Measurements from ENCODE around the gene FUCA1. TPM values are rescaled to one million over a fixed set of nuclear protein-coding genes. Genes with fewer than 3 reads are reported as not detected.

Gene FUCA1
- total RNA-seq, 4 donors from 2014 or later = 8.1 to 15.4 (median 12.4) TPM

- no peak for DNase-seq
- no peak overlapping the region for H3K4me3 ChIP-seq
- TF ChIP-seq CTCF (IDR thresholded peaks at IDR 0.05 in 4 of 5, conservative IDR thresholded peaks at IDR 0.05 in 1 of 5) = no peak
- no peak for TF ChIP-seq POLR2A (IDR thresholded peaks at IDR 0.05)
- no peaks in the 10 kb centered on the region for H3K27me3 ChIP-seq
- peaks cover 0 to 67% of the 10 kb centered on the region in 2 donors for H3K36me3 ChIP-seq
- no peak overlapping the region for H3K27ac ChIP-seq
- peaks cover 13 to 15% of the 10 kb centered on the region in 2 donors for H3K4me1 ChIP-seq
- no peak for ATAC-seq
- no peaks in the 10 kb centered on the region for H3K9me3 ChIP-seq
- intact Hi-C loops (cut with DNase I; ENCODE audit: low total_unique reads) = no loop called here
- in situ Hi-C loops (cut with MboI; ENCODE audit: low sequenced_read_pairs in 4 of 4) = loop anchor here in 1 of 4 donors (10.0 kb wide), 1 partner anchor 47 kb away; the partner anchor contains the start of gene FUCA1
These were observed 50.5 kb downstream of the FUCA1 start for GRCh38 chr1:23817633-23818032.

- Histone ChIP-seq H3K27me3 (no peaks in the 10 kb centered on the region), H3K36me3 (peaks cover 0 to 73% of the 10 kb centered on the region in 2 donors), H3K4me3 (no peak overlapping the region), H3K27ac (peak overlapping the region in 3 of 4 donors; percentile 7 to 55 (median 39)), H3K9me3 (no peaks in the 10 kb centered on the region), H3K4me1 (peaks cover 13 to 15% of the 10 kb centered on the region in 2 donors)
- DNase-seq (no peak), ATAC-seq (no peak)
- no peak for TF ChIP-seq CTCF (IDR thresholded peaks at IDR 0.05 in 4 of 5, conservative IDR thresholded peaks at IDR 0.05 in 1 of 5)
- no peak for TF ChIP-seq POLR2A (IDR thresholded peaks at IDR 0.05)
- in situ Hi-C loops (cut with MboI; ENCODE audit: low sequenced_read_pairs in 4 of 4) (loop anchor here in 1 of 4 donors (10.0 kb wide), 1 partner anchor 48 kb away; the partner anchor contains the start of gene FUCA1), intact Hi-C loops (cut with DNase I; ENCODE audit: low total_unique reads) (no loop called here)
These were observed 51.2 kb downstream of the FUCA1 start for GRCh38 chr1:23816906-23817305.

- TF ChIP-seq POLR2A (IDR thresholded peaks at IDR 0.05) = no peak
- TF ChIP-seq CTCF (IDR thresholded peaks at IDR 0.05 in 4 of 5, conservative IDR thresholded peaks at IDR 0.05 in 1 of 5) = no peak
- in situ Hi-C loops (cut with MboI; ENCODE audit: low sequenced_read_pairs in 4 of 4) = loop anchor here in 1 of 4 donors (10.0 kb wide), 1 partner anchor 48 kb away; the partner anchor contains the start of gene FUCA1
- DNase-seq (no peak), ATAC-seq (peak in 1 of 2 donors; percentile 43)
- Histone ChIP-seq H3K36me3 (peaks cover 0 to 73% of the 10 kb centered on the region in 2 donors), H3K27ac (peak overlapping the region in 3 of 4 donors; percentile 7 to 55 (median 39)), H3K27me3 (no peaks in the 10 kb centered on the region), H3K4me1 (peaks cover 13 to 15% of the 10 kb centered on the region in 2 donors), H3K4me3 (no peak overlapping the region), H3K9me3 (no peaks in the 10 kb centered on the region)
- intact Hi-C loops (cut with DNase I; ENCODE audit: low total_unique reads) = no loop called here
These were observed 51.7 kb downstream of the FUCA1 start for GRCh38 chr1:23816361-23816760.

DNA sequence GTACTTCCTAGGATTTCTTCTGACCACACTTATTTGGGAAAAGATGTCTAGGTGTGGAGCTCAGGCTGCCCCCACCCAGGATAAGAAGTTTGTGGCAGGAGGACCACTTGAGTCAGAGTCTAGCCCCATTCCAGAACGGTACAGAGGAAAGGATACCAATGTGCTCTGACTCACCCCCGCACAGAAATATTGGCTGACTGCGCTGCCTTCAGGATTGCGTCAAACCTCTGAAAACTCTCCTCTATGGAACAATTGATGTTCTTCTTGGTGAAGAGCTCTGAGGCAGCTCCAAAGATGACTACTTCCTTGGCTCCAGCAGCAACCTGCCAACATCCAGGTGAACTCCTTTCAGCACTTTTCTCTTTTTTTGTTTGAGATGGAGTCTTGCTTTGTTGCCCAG is 54.1 kb downstream of the FUCA1 start:
- no peak for ATAC-seq
- peaks cover 15 to 19% of the 10 kb centered on the region in 2 donors for H3K4me1 ChIP-seq
- H3K4me3 ChIP-seq = no peak overlapping the region
- DNase-seq = no peak
- no peak overlapping the region for H3K27ac ChIP-seq
- TF ChIP-seq POLR2A (IDR thresholded peaks at IDR 0.05) (no peak), CTCF (IDR thresholded peaks at IDR 0.05 in 4 of 5, conservative IDR thresholded peaks at IDR 0.05 in 1 of 5) (no peak)
- peaks cover 0 to 65% of the 10 kb centered on the region in 2 donors for H3K36me3 ChIP-seq
- H3K27me3 ChIP-seq = no peaks in the 10 kb centered on the region
- intact Hi-C loops (cut with DNase I; ENCODE audit: low total_unique reads) (no loop called here), in situ Hi-C loops (cut with MboI; ENCODE audit: low sequenced_read_pairs in 4 of 4) (loop anchor here in 2 of 4 donors (5.0 to 10.0 kb wide), 2 partner anchors 48 to 51 kb away; partner anchors contain the start of gene FUCA1 (in 1 of the 2))
- no peaks in the 10 kb centered on the region for H3K9me3 ChIP-seq
